Stimulated activated CD4-positive, alpha-beta T cell treated with anti-CD3 and anti-CD28 coated beads, TNF-alpha, amount 100 ng/mL, for 48 hours (primary cell): ENCODE results near the gene ASAP2.
"Not testable (repeated sequence)": the region's sequence is repeated elsewhere in the genome, so short reads cannot be mapped to it uniquely, and the experiment has no call there.

Experiments
- DNase-seq, 3 donors: peaks; one replicate each; pipeline ENCODE4 v3.0.0-alpha.2; 2020; ENCODE audit warnings: low read depth in 3 of 3

Gene ASAP2

DNA sequence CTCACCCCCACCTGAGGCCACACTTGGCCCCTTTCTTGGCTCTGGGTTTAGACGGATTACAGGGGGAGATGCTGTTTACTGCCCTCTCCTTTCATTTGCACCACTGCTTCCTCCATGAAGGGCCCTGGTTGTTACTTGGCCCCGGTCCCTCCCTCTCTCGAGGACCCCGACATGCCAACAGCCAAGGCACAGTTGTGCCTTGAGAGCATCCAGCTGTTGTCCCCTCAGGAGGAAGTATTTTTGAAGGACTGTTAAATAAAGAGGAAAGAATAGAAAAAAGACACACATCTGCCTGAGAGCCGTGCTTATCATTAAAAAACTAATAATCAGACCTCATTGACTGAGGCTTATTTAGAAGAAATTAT is 172.8 kb downstream of the ASAP2 start:
- no peak for DNase-seq

DNA sequence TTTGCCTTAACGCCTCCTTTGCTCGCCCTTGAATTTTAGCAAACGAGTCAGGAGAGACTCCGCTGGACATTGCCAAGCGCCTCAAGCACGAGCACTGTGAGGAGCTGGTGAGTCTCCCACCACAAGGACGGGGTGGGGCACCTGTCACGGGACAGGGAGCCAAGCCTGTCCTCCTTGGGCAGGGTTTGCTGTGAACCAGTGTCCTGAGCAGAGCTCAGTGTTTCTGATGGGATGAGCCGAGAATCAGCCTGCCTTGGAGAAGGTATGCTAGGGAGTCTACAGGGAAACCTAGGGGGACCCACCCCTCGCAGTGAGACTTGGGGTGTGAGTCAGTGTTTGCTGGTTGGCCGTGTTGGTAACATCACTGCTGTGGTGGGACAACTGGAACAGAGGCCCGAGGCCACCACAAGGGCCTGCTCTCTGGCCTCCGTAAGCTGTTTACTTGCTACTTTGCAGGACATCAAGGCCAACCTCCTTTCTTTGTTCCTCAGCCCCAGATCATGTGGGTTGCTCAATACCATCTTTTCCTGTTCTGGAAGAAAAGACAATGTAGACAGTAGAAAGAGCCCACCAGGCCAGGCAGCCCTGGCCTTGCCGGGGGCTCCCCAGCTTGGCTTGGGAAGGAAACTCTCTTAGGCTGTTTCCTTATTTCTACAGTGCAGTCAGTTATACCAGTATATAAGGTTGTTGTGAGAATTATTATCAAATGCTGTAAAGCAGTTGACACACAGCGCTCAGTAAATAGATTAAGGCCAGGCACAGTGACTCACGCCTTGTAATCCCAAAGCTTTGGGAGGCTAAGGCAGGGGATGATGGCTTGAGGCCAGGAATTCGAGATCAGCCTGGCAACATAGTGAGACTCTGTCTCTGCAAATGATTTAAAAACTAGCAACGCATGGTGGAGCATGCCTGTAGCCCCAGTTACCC is 174.4 kb downstream of the ASAP2 start:
- DNase-seq, result no peak

DNA sequence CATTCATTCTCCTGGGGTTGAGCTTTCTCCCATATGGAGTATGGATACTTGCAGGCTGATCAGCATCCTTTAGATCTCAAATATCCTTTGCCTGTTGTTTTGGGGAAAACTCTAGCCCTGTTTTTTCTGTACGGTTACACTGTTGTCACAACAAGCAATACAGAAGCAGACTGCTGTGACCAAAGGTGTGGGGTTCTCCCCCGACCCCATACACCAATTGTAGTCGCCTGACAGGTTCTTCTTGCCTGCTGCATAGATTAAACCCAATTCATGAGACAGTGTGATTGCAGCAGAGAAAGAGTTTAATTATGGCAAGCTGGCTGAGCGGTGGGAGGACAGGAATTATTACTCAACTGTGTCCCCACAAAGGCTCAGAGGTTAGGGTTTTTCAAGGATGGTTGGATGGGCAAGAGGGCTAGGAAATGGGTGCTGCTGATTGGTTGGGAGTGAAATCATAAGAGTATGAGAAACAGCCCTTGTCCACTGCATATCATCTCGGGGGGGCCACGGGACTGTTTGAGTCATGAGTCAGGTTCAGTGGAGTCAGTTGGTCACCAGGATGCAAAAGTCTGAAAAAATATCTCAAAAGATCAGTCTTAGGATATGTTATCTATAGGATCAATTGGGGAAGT is 176.1 kb downstream of the ASAP2 start:
- no peak for DNase-seq

DNA sequence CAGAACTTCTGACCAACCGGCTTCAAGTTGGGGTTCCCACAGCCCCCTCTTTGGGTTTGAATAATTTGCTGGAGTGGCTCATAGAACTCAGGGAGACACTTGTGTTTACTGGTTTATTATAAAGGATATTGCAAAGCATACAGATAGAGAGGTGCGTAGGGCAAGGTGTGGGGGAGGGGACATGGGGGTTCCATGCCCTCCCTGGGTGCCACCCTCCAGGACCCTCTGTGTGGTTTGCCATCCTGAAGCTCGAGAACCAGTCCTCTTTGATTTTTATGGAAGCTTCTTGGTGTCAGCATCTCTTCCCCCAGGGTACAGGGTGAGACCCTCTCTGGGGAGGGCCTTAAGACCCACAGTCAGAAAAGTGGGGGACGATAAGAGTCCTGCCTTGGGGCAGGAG is 177.9 kb downstream of the ASAP2 start:
- DNase-seq, result no peak

DNA sequence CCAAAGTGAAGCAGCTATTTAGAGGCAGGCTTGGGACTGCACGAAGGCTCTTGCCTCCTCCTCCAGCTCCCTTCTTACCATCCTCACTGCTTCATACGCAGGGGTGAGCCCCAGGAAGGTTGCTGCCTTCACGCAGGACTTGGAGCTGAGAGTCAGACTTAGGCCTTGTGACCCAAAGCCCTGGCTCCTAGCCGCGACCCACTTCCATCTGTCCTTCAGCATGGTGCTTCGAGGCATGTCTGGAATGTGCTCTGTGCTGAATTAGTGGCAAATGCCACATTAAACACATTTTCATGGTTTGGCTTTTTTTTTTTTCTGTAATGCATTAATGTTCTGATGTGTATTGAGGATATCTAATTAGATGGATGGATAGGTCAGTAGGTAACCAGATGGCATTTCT is 179.2 kb downstream of the ASAP2 start:
- no peak for DNase-seq

DNA sequence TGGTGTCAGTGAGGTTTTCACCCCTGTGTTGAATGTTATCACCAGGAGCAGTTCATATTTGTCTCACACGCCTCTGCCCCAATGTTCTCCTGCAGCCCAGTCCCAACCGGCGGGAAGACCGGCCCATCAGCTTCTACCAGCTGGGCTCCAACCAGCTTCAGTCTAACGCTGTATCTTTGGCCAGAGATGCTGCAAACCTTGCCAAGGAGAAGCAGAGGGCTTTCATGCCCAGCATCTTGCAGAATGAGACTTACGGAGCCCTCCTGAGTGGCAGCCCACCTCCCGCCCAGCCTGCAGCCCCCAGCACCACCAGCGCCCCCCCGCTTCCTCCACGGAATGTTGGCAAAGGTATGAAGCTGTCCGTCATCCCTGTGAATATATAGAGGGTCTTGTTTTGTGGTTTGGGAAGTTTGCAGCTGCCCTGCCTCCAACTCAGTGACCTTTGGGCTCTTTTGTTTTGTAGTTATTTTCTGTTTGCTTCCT is 181.6 kb downstream of the ASAP2 start:
- DNase-seq, result no peak

DNA sequence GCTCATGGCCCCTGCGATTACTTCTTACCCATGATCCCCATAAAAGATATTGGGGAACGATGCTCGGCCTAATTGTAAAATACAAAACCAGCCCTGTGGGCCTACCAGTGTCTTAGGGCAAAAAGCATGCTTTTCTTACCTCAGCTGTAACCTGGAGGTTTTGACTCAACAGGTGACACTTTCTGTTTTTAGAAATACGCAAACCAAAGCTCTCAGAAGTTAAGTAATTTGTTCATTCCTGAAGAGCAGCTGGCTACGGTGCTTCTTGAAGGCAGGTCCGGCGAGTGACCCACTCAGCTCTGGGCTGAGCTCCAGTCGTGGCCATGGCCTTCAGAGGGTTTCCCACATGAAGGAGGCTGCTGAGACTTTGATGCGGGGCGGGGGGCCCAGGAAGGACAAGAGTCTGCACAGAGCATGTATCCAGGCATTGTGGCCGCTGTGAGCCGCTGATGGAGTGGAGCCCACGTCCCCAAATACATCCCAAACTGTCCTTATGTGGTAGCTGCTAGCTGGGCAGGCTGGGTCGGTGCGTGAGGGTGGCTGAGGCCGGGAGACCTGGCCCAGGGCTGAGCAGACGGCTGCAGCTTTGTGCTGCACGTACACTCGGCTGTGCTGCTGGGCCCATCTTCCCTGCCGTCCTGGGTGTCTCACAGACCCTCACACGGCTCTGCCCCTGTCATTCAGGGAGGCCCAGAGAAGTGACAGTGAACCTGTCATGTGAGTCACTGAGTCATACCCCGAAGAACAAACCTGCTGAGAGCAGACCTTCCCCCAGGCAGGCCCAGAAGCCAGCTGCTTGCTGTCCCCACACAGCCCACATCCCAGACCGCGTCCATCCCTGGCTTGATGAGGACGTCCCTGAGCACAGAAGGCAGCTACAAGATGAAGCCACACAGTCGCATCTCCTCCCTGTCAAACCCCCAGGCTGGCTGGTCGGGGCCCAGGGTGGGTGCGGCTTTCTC is 182.6 kb downstream of the ASAP2 start:
- DNase-seq, result no peak

DNA sequence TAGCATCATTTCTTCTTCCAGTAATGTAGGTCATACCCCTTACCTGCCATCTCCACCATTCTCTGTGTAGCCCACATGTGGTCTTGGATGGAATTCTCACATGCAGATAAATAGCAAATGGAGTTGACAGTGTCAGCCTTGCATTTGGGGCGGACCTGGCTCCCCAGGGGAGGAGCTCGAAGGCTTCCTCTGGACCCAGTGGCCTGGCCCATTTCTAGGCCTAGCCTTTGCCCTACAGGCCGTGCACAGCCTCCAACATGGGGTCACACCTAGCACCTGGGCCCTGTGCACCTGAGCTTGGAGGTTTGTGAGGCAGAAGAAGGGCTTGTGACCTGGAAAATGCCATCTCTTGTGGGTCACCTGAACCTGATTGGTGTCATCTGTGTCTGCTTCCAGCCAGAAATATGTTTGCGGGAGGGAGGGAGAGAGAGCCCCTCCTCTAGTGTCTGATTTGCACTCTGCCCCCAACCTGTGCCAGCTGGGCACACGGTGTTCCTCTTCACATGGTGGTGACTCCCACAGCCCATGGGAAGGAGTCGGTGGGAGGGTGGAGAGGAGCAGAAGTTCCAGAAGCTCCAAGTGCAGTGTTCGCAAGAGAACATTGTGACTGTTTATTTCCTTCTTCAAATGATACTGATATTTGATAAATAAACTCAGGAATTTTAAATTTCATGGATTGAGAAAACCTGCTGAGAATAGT is 183.7 kb downstream of the ASAP2 start:
- DNase-seq, result no peak

DNA sequence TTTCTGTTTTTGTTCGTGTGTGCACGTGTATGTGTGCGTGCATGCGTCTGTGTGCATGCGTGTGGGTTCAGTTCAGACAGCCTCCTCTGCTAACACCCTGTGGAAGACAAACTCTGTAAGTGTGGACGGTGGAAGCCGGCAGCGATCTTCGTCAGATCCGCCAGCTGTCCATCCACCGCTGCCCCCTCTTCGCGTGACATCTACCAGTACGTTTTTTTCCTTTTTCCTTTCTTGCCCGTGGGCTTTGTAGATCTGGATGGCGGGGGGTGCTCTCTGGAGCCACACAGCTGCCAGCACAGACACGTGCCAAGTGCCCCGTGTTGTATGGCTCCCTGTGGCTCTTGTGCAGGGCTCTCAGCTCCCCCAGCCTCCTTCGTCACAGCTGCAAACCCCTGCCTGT is 184.4 kb downstream of the ASAP2 start:
- no peak for DNase-seq

DNA sequence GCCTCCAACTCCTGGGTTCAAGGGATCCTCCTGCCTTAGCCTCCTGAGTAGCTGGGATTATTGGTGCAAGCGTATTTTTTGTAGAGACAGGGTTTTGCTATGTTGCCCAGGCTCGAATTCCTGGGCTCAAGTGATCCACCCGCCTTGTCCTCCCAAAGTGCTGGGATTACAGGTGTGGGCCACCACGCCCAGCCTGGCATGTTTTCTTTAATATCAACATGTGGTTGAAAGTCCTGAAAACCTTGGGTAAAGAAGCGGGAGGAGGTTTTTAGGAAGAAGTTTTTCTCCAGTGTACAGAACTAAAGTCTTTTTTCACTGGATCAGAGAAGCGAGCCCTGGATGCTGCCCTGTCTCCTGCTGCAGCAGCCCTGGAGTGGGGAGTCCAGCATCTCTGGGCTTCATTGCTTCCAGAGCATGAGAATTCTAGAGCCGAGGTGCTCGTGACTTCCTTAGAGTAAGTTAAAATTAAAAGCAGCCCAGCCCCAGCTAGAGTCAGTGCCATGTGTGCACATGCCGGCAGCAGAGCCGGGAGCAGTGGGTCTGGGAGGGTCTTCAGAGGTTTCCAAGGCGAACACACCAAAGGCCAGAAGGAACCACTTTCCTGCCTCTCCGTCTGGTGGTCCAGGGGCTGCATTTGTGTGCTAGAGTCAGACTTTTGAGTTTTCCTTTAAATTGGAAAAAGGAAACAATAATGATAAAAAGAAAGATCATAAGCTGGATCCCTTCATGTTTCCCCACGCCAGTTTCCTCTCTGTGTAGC is 185.5 kb downstream of the ASAP2 start:
- no peak for DNase-seq

DNA sequence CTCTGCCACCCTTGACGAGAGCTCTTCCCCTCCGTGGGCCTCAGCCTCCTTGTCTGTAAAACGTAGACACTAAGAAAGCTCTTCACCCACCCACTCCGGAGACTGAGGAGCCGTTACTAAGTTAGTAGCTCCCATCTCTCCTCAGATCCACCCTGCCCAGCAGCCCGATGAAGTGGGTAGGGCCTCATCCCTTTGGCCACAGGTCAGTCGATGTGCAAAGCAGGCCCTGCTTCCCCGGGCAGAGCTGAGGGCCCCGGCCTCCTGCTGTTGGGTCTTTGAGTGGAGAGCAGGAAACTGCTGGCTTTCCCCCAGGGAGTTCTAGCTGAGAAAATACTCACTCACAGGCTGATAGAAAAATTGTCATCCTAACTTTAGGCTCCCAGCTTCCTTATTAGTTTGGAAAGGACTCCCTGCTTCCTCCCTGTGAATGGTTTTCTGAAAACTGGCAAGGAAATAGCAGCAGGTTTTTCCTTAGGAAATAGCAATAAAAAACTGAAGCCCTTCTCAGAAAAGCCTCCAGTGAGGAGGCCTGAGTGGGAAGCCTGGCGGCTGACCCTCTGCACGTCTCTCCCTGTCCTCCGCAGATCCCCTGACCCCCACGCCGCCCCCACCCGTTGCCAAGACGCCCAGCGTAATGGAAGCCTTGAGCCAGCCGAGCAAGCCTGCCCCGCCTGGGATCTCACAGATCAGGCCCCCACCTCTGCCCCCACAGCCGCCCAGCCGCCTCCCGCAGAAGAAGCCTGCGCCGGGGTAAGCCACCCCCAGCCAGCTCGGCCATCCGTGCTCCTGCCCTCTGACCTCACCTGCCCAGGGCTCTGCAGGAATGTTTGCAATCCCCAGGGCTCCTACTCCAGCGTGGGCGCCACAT is 186.5 kb downstream of the ASAP2 start:
- no peak for DNase-seq

DNA sequence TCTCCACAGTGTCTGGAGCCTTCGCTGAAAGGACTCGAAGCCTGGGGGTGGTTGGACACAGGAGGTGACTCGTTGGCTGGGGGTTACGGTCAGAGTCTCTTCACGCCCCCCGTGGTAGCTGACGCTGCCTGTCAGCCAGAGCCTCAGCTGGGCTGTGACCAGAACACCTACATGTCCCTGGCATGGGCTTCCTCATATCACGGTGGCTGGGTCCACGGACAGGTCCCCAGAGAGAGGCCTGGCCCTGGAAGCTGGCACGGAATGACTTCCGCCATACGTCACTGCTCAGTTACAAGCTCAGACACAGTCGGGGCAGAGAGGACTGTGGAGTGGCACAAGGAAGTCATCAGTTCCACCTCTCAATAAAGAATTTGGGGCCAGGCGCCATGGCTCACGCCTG is 188.2 kb downstream of the ASAP2 start:
- DNase-seq, result no peak

DNA sequence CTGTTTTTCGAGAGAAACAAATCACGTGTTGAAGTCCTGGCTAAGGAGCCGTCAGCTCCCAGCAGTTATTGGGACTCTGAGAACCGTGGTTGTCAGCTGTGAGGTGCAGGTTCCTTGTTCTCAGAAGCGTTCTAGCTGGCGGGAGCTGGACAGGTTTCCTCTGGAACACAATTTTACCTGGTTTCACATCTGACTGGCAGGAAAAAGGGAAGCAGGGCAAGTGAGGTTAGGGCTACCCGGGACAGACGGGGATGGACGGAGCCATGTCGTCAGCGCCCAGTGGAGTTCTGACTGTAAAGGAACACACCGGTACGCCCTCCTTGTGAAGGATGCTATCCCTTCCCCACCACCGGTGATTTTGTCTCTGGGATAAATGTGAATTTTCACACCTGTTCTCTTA is 190.6 kb downstream of the ASAP2 start:
- DNase-seq, result no peak

DNA sequence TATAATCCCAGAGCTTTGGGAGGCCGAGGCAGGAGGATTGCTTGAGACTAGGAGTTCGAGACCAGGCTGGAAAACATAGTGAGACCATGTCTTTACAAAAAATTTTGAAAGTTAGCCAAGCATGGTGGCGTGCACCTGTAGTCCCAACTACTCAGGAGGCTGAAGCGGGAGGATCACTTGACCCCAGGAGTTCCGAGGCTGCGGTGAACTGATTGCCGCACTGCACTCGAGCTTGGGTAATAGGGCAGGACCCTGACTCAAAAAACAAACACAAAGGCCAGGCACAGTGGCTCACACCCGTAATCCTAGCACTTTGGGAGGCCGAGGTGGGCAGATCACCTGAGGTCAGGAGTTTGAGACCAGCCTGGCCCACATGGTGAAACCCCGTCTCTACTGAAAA is 191.6 kb downstream of the ASAP2 start:
- not testable (repeated sequence) for DNase-seq

DNA sequence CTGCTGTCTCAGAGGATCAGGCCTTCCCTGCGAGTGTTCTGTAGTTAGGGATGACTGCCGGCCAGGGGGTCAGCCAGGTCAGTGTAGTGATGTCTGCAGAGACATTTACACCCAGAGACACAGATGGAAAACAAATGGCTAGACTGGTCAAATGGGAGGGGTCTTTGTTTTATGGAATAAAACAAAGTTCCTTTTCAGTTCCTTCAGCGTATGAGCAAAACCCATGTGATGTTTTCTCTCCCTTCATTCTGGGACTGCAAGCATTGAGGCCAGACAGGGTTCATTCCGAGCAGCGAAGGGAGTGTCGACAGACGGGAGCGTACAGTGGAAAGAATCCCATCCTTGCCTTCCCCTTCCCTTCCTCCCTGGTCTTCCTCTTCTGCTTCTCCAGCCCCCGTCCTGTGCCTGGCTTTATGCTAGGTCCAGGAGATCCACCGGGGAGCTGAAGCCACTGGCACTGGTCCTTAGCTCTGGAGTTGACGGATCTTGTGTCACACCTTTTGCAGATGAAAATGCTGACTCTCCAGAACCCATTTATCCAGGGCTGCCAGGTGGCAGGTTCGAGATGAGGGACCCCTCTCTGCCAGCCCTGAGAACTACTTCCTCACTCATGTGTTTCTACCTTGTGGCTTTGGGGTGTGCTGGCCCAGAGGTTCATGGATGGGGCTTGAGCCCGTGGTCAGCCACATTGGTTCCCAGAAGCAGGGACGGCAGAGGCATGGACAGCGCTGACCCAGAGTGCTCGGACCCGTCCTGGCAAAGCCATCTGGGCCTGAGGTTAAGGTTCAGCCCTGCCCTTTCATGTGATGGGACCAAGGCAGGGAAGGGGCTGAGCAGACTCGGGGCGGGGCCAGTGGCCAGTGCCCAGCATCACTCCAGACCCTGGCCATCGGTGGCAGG is 192.5 kb downstream of the ASAP2 start:
- DNase-seq, result no peak

DNA sequence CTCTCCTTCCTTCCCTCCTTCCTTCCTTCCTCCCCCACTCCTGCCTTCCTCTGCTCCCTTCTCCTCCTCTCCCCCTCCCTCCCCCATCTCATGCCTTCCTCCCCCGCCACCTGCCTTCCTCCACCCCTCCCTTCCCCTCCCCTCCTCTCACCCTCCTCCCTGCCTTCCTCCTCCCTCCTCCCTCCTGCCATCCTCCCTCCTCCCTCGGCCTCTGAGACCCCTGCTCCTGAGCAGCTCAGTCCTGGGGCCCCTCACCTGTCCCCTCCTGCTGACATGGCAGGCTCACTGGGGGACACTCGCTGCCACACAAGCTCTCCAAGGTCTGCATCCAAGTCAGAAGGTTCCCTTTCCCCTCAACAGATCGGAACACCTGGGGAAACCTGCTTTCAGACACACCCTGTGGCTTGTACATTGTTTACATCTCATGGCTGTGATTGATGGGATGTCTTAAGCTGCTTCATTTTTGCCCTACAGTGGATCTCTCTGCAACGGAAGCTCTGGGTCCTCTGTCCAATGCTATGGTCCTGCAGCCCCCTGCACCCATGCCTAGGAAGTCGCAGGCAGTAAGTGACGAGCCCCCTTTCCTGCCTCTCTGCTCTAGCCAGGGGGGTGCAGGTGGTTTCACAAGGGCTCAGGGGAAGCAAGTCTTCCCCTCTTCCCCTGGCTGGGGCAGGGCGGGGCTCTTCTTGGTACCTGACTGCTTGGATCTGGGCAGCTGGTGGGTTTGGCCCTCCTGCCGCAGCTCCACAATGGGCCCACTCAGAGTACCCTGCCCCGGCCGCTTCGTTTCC is 193.9 kb downstream of the ASAP2 start:
- DNase-seq, result no peak

DNA sequence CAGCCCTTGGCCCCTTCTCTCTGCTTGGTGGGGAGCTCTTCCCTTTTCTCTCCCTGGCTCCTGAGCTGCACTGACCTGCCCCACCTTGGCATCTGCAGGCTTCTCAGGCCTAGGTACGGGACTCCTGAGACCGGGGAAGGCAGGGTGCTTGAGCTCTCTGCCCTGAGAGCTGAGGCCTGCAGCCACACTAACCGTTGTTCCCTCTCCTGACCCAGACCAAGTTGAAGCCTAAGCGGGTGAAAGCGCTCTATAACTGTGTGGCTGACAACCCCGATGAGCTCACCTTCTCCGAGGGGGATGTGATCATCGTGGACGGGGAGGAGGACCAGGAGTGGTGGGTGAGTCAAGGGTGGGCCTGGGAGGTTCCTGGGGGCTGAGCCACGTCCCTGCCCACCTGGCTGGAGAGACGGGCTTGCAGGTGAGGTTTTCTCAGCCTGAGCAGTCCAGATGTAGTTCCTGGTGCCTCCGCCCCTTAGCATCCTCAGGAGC is 194.5 kb downstream of the ASAP2 start:
- no peak for DNase-seq
